GM12875 (cell line): ENCODE results near the gene KCNJ6.

Experiments used
- H3K4me3 ChIP-seq: one replicate; pipeline ENCODE4 v1.5.1; 2011; ENCODE audit warnings: low read depth, low read length, control low read depth
- TF ChIP-seq, protein P1 (sequence below): IDR thresholded peaks from 2 replicates; pipeline ENCODE4 v1.5.1; 2011; ENCODE audit warnings: low read depth, mild to moderate bottlenecking, control low read depth, inconsistent platforms, low read length, moderate library complexity, borderline replicate concordance; ENCODE audit not compliant: insufficient read depth

The KCNJ6 gene

DNA sequence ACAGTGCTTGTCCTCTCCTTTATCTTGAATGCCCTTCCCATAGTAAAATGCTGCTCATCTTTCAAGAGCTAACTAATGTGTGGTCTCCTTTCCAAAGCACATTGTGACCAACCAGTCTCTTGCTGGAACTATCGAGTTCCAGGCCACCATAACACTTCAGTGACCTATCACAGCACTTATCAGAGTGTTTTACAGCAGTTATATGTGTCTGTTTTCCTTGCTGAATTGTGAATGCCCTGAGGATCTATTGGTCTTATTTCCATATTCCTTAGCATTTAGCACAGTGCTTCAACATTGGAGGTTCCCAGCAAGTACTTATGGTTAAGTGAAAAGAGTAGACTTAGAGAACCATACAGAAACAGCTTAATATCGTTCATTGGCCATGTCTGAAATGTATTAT, 285.4 kb downstream of the KCNJ6 start:
- TF ChIP-seq, protein P1, sequence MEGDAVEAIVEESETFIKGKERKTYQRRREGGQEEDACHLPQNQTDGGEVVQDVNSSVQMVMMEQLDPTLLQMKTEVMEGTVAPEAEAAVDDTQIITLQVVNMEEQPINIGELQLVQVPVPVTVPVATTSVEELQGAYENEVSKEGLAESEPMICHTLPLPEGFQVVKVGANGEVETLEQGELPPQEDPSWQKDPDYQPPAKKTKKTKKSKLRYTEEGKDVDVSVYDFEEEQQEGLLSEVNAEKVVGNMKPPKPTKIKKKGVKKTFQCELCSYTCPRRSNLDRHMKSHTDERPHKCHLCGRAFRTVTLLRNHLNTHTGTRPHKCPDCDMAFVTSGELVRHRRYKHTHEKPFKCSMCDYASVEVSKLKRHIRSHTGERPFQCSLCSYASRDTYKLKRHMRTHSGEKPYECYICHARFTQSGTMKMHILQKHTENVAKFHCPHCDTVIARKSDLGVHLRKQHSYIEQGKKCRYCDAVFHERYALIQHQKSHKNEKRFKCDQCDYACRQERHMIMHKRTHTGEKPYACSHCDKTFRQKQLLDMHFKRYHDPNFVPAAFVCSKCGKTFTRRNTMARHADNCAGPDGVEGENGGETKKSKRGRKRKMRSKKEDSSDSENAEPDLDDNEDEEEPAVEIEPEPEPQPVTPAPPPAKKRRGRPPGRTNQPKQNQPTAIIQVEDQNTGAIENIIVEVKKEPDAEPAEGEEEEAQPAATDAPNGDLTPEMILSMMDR = no peak

DNA sequence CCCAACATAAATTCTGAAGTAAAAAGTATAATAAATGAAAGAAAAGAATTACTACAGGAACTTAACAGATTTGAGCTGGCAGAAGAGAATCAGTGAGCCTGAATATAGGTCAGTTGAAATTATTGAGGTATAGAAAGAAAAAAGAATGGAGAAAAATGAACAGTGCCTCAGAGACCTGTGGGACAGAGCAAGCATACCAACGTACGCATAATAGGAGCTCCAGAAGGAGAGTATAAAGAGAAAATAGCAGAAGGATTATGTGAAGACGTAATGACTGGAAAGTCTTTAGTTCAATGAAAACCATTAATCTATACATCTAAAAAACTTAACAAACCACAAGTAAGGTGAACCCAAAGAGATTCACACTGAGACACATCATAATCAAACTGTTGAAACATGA, 287.9 kb downstream of the KCNJ6 start:
- TF ChIP-seq, protein P1 = no peak

More for the DNA sequence above, 285.4 kb downstream of the KCNJ6 start:
- H3K4me3 ChIP-seq = no peak overlapping the region

DNA sequence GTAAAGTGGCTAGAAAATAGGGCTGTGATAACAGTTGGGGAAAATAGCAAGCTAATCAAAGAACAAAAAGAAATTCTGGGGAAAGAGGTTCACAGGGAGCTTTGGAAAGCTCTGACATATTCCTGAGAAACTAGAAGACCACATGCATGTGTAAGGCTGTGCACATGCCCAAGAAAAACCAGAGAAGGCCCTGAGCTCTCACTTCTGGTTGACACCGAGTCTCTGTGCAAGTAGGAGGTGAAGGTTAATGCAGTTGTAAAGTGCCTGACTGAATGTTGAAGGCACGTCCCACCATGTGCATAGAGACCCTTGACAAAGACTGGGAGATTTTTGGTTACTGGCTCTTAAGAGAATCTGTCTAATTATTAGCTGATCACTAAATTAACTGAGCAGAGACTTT, 288.7 kb downstream of the KCNJ6 start:
- TF ChIP-seq, protein P1 = no peak
- no peak overlapping the region for H3K4me3 ChIP-seq

More for the DNA sequence above, 287.9 kb downstream of the KCNJ6 start:
- H3K4me3 ChIP-seq = no peak overlapping the region

DNA sequence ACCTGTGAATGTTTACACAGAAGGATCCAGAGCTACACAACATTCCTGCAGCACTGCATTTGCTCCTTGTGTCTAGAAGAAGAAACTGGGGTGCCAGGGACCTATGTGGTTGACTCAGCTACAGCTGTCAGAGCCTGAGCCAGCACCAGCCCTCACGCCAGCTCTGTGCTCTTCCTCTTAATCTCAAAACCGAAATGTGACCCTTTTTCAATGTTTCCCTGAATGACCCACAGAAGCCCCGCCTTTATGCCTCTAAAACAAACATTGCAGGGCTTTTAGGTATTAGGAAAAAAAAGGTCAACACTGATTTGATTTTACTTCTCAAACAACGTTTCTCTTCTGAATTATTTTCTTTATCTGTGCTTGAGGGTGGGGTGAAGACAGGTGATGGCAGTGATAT, 289.2 kb downstream of the KCNJ6 start:
- TF ChIP-seq, protein P1 = no peak
- H3K4me3 ChIP-seq = no peak overlapping the region

DNA sequence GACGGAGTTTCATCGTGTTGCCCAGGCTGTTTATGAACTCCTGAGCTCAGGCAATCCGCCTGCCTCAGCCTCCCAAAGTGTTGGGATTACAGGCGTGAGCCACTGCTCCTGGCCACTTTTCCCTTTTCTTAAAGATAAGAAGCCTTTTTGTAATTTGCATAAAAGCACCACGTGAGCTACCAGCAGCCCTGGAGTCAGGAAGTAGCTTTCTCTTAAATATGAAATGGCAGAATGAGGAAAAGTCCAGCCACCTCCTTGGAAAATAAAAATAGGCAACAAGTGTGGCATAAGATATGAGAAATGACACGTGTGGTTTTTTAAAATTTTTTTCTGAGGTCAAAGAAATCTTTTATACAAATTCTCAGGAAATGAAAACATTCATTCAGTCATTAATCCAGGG, 289.9 kb downstream of the KCNJ6 start:
- TF ChIP-seq, protein P1 = no peak
- no peak overlapping the region for H3K4me3 ChIP-seq

DNA sequence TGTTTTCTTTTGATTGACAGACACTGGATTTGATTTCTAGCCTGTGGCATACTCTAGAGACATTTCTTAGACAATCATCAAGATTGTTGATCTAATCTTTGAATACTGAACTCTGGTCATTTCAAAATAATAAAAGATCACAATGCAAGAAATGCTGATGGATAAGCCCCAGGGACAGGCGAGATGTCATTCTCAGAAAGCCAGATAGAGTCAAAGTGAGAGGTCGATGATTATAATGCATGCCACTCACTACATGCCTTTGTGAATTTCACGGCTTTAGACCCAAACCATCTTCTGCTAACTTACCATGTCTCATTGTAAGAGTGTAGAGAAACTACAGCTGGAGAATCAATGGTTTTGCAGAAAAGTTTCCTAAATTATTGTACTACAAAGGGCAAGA, 292.6 kb downstream of the KCNJ6 start:
- H3K4me3 ChIP-seq = no peak overlapping the region
- TF ChIP-seq, protein P1 = no peak

DNA sequence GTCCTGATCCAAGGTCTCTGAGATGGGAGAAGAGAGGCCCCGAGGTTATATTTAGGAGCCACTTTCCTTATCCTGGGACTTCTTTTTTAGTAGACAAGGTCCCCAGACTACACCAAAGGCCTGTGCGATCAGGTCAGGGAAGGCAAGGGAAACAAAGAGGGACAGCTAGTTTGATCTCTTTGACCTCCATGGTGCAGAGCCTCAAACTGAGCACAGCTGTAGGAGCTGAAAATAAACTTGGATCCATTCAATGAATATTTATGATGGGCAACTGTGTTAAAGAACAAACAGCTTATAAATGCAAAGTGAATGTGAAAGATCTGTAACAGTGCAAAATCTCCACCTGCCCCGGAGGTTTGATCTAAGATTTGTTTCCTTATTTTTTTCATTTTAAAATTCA, 293.1 kb downstream of the KCNJ6 start:
- no peak overlapping the region for H3K4me3 ChIP-seq
- TF ChIP-seq, protein P1 = no peak
